ENCODE measurements around the gene GAPT. TPM values are rescaled to one million over a fixed set of nuclear protein-coding genes. Genes with fewer than 3 reads are reported as not detected.
A peak's percentile ranks its signal among the peaks of the same experiment; 100 is the strongest.

GAPT gene
- total RNA-seq, 2 experiments from 2014 or later, result 11.2 to 15.1 TPM

- DNase-seq (ENCODE audit: low spot score), result no peak
- BruUV-seq (replicated peaks), result no TSS peak
- Histone ChIP-seq H3K9me2 (ENCODE audit: insufficient read depth, low read length) (no peaks in the 10 kb centered on the region), H3K79me2 (ENCODE audit: insufficient read depth, low read depth, low read length) (peaks cover 16% of the 10 kb centered on the region; the same call in 1 of the 2 replicates), H3K27ac (ENCODE audit: low read depth, low read length, poor library complexity, severe bottlenecking) (no peak overlapping the region), H2AFZ (ENCODE audit: low read length) (no peak overlapping the region), H4K20me1 (ENCODE audit: insufficient read depth, low read length) (no peaks in the 10 kb centered on the region), H3K4me2 (ENCODE audit: low read length) (peak overlapping the region; percentile 78), H3K4me1 (ENCODE audit: insufficient read depth, low read length, poor library complexity, severe bottlenecking) (peaks cover 36% of the 10 kb centered on the region), H3K36me3 (ENCODE audit: insufficient read depth, low read length) (peaks cover 28% of the 10 kb centered on the region), H3K4me3 (ENCODE audit: low read depth, low read length, poor library complexity, severe bottlenecking) (peak overlapping the region; percentile 73), H3K9me3 (ENCODE audit: low read length) (no peaks in the 10 kb centered on the region; the same call in 1 of the 2 replicates)
- TF ChIP-seq CTCF (conservative IDR thresholded peaks at IDR 0.05; ENCODE audit: low read length) (no peak), EZH2phosphoT487 (IDR thresholded peaks at IDR 0.05; ENCODE audit: borderline replicate concordance, low read depth, low read length) (no peak)
- ChIA-PET POLR2A (interaction anchor here (0.7 kb wide), 1 partner anchor 26 kb away, joined by 3 read pairs; no protein-coding TSS in a partner anchor), CTCF (ENCODE audit: unreplicated experiment) (no interaction called here)
- intact Hi-C loops (cut with micrococcal nuclease; ENCODE audit: unreplicated experiment), result no loop called here
Observed at GRCh38 chr5:58493141-58493540, 1.9 kb downstream of the GAPT start.

- H3K9me2 ChIP-seq (ENCODE audit: insufficient read depth, low read length), result no peaks in the 10 kb centered on the region
- intact Hi-C loops (cut with micrococcal nuclease; ENCODE audit: unreplicated experiment), result no loop called here
- no peak overlapping the region for H3K4me3 ChIP-seq (ENCODE audit: low read depth, low read length, poor library complexity, severe bottlenecking)
- H3K4me1 ChIP-seq (ENCODE audit: insufficient read depth, low read length, poor library complexity, severe bottlenecking), result peaks cover 39% of the 10 kb centered on the region
- TF ChIP-seq CTCF (conservative IDR thresholded peaks at IDR 0.05; ENCODE audit: low read length), result peak; percentile 58
- no peak for TF ChIP-seq EZH2phosphoT487 (IDR thresholded peaks at IDR 0.05; ENCODE audit: borderline replicate concordance, low read depth, low read length)
- H3K4me2 ChIP-seq (ENCODE audit: low read length), result no peak overlapping the region
- H2AFZ ChIP-seq (ENCODE audit: low read length), result no peak overlapping the region
- no TSS peak for BruUV-seq (replicated peaks)
- no peak overlapping the region for H3K27ac ChIP-seq (ENCODE audit: low read depth, low read length, poor library complexity, severe bottlenecking)
- H4K20me1 ChIP-seq (ENCODE audit: insufficient read depth, low read length), result no peaks in the 10 kb centered on the region
- POLR2A ChIA-PET, result interaction anchor here (0.6 kb wide), 1 partner anchor 1227 kb away, joined by 3 read pairs; no protein-coding TSS in a partner anchor
- peaks cover 15% of the 10 kb centered on the region; the same call in 1 of the 2 replicates for H3K79me2 ChIP-seq (ENCODE audit: insufficient read depth, low read depth, low read length)
- no peak for DNase-seq (ENCODE audit: low spot score)
- H3K36me3 ChIP-seq (ENCODE audit: insufficient read depth, low read length), result peaks cover 28% of the 10 kb centered on the region
- no peaks in the 10 kb centered on the region; the same call in 1 of the 2 replicates for H3K9me3 ChIP-seq (ENCODE audit: low read length)
- CTCF ChIA-PET (ENCODE audit: unreplicated experiment), result no interaction called here
Observed at GRCh38 chr5:58496488-58496887, 5.3 kb downstream of the GAPT start.

- Histone ChIP-seq H3K9me3 (ENCODE audit: low read length) (no peaks in the 10 kb centered on the region; the same call in 1 of the 2 replicates), H3K4me3 (ENCODE audit: low read depth, low read length, poor library complexity, severe bottlenecking) (no peak overlapping the region), H4K20me1 (ENCODE audit: insufficient read depth, low read length) (no peaks in the 10 kb centered on the region), H3K79me2 (ENCODE audit: insufficient read depth, low read depth, low read length) (peaks cover 6% of the 10 kb centered on the region; the same call in 1 of the 2 replicates), H3K4me2 (ENCODE audit: low read length) (no peak overlapping the region), H2AFZ (ENCODE audit: low read length) (no peak overlapping the region), H3K4me1 (ENCODE audit: insufficient read depth, low read length, poor library complexity, severe bottlenecking) (peaks cover 34% of the 10 kb centered on the region), H3K9me2 (ENCODE audit: insufficient read depth, low read length) (no peaks in the 10 kb centered on the region), H3K27ac (ENCODE audit: low read depth, low read length, poor library complexity, severe bottlenecking) (no peak overlapping the region), H3K36me3 (ENCODE audit: insufficient read depth, low read length) (peaks cover 28% of the 10 kb centered on the region)
- CTCF ChIA-PET (ENCODE audit: unreplicated experiment), result no interaction called here
- POLR2A ChIA-PET, result interaction anchor here (0.6 to 0.9 kb wide), 2 partner anchors 61 to 1226 kb away, joined by 3 read pairs; no protein-coding TSS in a partner anchor
- no peak for TF ChIP-seq EZH2phosphoT487 (IDR thresholded peaks at IDR 0.05; ENCODE audit: borderline replicate concordance, low read depth, low read length)
- intact Hi-C loops (cut with micrococcal nuclease; ENCODE audit: unreplicated experiment), result no loop called here
- no TSS peak for BruUV-seq (replicated peaks)
- DNase-seq (ENCODE audit: low spot score), result no peak
Observed at GRCh38 chr5:58497386-58497785, 6.2 kb downstream of the GAPT start.
